ENCODE measurements around the gene GPR63. TPM values are rescaled to one million over a fixed set of nuclear protein-coding genes. Genes with fewer than 3 reads are reported as not detected.
A peak's percentile ranks its signal among the peaks of the same experiment; 100 is the strongest.

Gene GPR63
- total and polyA plus RNA-seq, 2 experiments from 2014 or later, result 1.9 to 7.7 TPM

- WGBS (ENCODE audit: low lambda C conversion rate, missing lambda C conversion rate), result 95% methylated on average over 4 of the region's 4 CpGs
- Histone ChIP-seq H4K20me1 (ENCODE audit: insufficient read depth, poor library complexity, severe bottlenecking) (no peaks in the 10 kb centered on the region), H3K27ac (no peak overlapping the region), H3K9me3 (ENCODE audit: low read depth) (no peaks in the 10 kb centered on the region), H3K9me2 (replicated peaks; ENCODE audit: insufficient read depth) (no peaks in the 10 kb centered on the region), H3K4me1 (ENCODE audit: insufficient read depth) (peaks cover 6% of the 10 kb centered on the region), H3K36me3 (replicated peaks; ENCODE audit: insufficient read depth, low read depth) (no peaks in the 10 kb centered on the region), H3K27me3 (no peaks in the 10 kb centered on the region), H2AFZ (no peak overlapping the region), H3K79me2 (no peaks in the 10 kb centered on the region), H3K4me2 (no peak overlapping the region), H3K4me3 (no peak overlapping the region)
- peak; percentile 30 for DNase-seq (ENCODE audit: low spot score)
- TF ChIP-seq EZH2phosphoT487 (IDR thresholded peaks at IDR 0.05; ENCODE audit: low read depth, severe bottlenecking, unreplicated experiment) (no peak), CTCF (IDR thresholded peaks at IDR 0.05; ENCODE audit: poor library complexity) (no peak), EZH2 (IDR thresholded peaks at IDR 0.05; ENCODE audit: borderline replicate concordance) (no peak)
These were observed 44.6 kb downstream of the GPR63 start for GRCh38 chr6:96792561-96793190.

- 96% methylated on average over 3 of the region's 3 CpGs for WGBS (ENCODE audit: low lambda C conversion rate, missing lambda C conversion rate)
- DNase-seq (ENCODE audit: low spot score), result no peak
- no peak for TF ChIP-seq EZH2 (IDR thresholded peaks at IDR 0.05; ENCODE audit: borderline replicate concordance)
- TF ChIP-seq EZH2phosphoT487 (IDR thresholded peaks at IDR 0.05; ENCODE audit: low read depth, severe bottlenecking, unreplicated experiment), result no peak
- no peak overlapping the region for H3K27ac ChIP-seq
- H3K27me3 ChIP-seq, result no peaks in the 10 kb centered on the region
- H3K9me2 ChIP-seq (replicated peaks; ENCODE audit: insufficient read depth), result no peaks in the 10 kb centered on the region
- no peak overlapping the region for H2AFZ ChIP-seq
- H3K79me2 ChIP-seq, result no peaks in the 10 kb centered on the region
- H3K4me2 ChIP-seq, result no peak overlapping the region
- H3K4me1 ChIP-seq (ENCODE audit: insufficient read depth), result no peaks in the 10 kb centered on the region
- no peaks in the 10 kb centered on the region for H3K36me3 ChIP-seq (replicated peaks; ENCODE audit: insufficient read depth, low read depth)
- H3K9me3 ChIP-seq (ENCODE audit: low read depth), result no peaks in the 10 kb centered on the region
- H3K4me3 ChIP-seq, result no peak overlapping the region
- H4K20me1 ChIP-seq (ENCODE audit: insufficient read depth, poor library complexity, severe bottlenecking), result no peaks in the 10 kb centered on the region
These were observed 47.4 kb downstream of the GPR63 start for GRCh38 chr6:96789871-96790270.

- H3K27ac ChIP-seq, result no peak overlapping the region
- H3K9me3 ChIP-seq (ENCODE audit: low read depth), result no peaks in the 10 kb centered on the region
- TF ChIP-seq CTCF (IDR thresholded peaks at IDR 0.05; ENCODE audit: poor library complexity) (no peak), EZH2phosphoT487 (IDR thresholded peaks at IDR 0.05; ENCODE audit: low read depth, severe bottlenecking, unreplicated experiment) (no peak), EZH2 (IDR thresholded peaks at IDR 0.05; ENCODE audit: borderline replicate concordance) (no peak)
- 72% methylated on average over 9 of the region's 9 CpGs for WGBS (ENCODE audit: low lambda C conversion rate, missing lambda C conversion rate)
- H3K4me3 ChIP-seq, result no peak overlapping the region
- H4K20me1 ChIP-seq (ENCODE audit: insufficient read depth, poor library complexity, severe bottlenecking), result no peaks in the 10 kb centered on the region
- H3K9me2 ChIP-seq (replicated peaks; ENCODE audit: insufficient read depth), result no peaks in the 10 kb centered on the region
- no peak overlapping the region for H2AFZ ChIP-seq
- DNase-seq (ENCODE audit: low spot score), result no peak
- no peaks in the 10 kb centered on the region for H3K27me3 ChIP-seq
- H3K4me2 ChIP-seq, result no peak overlapping the region
- H3K4me1 ChIP-seq (ENCODE audit: insufficient read depth), result no peaks in the 10 kb centered on the region
- H3K36me3 ChIP-seq (replicated peaks; ENCODE audit: insufficient read depth, low read depth), result no peaks in the 10 kb centered on the region
- no peaks in the 10 kb centered on the region for H3K79me2 ChIP-seq
These were observed 49.3 kb downstream of the GPR63 start for GRCh38 chr6:96787846-96788580.

GRCh38 chr6:96786336-96786735 lies 50.9 kb downstream of the GPR63 start:
- no peak overlapping the region for H3K4me3 ChIP-seq
- no peaks in the 10 kb centered on the region for H3K4me1 ChIP-seq (ENCODE audit: insufficient read depth)
- TF ChIP-seq CTCF (IDR thresholded peaks at IDR 0.05; ENCODE audit: poor library complexity) (no peak), EZH2phosphoT487 (IDR thresholded peaks at IDR 0.05; ENCODE audit: low read depth, severe bottlenecking, unreplicated experiment) (no peak), EZH2 (IDR thresholded peaks at IDR 0.05; ENCODE audit: borderline replicate concordance) (no peak)
- no peaks in the 10 kb centered on the region for H3K27me3 ChIP-seq
- H4K20me1 ChIP-seq (ENCODE audit: insufficient read depth, poor library complexity, severe bottlenecking), result no peaks in the 10 kb centered on the region
- H3K27ac ChIP-seq, result no peak overlapping the region
- no peak overlapping the region for H3K4me2 ChIP-seq
- DNase-seq (ENCODE audit: low spot score), result no peak
- 97% methylated on average over 2 of the region's 2 CpGs for WGBS (ENCODE audit: low lambda C conversion rate, missing lambda C conversion rate)
- H2AFZ ChIP-seq, result no peak overlapping the region
- H3K9me3 ChIP-seq (ENCODE audit: low read depth), result no peaks in the 10 kb centered on the region
- no peaks in the 10 kb centered on the region for H3K79me2 ChIP-seq
- H3K36me3 ChIP-seq (replicated peaks; ENCODE audit: insufficient read depth, low read depth), result no peaks in the 10 kb centered on the region
- H3K9me2 ChIP-seq (replicated peaks; ENCODE audit: insufficient read depth), result no peaks in the 10 kb centered on the region

Data from hepatocyte (in vitro differentiated cells).